Erythroblast (primary cell): Measurements from ENCODE around the gene PRPF39.
A peak's percentile ranks its signal among the peaks of the same experiment; 100 is the strongest.
"Not testable (repeated sequence)": the region's sequence is repeated elsewhere in the genome, so short reads cannot be mapped to it uniquely, and the experiment has no call there.

Source experiments
- DNase-seq, 2 experiments: peaks; one replicate each; lab custom pipeline; 2025; lab: John Stamatoyannopoulos, UW
- GATA1 ChIP-seq: IDR thresholded peaks from 2 replicates; pipeline ENCODE4 v1.6.1; 2011; ENCODE audit warnings: low read depth, mild to moderate bottlenecking, control low read depth, low read length, moderate library complexity
- POLR2A ChIP-seq: IDR thresholded peaks from 2 replicates; pipeline ENCODE4 v1.6.1; 2011; ENCODE audit warnings: mild to moderate bottlenecking, low read length

PRPF39 gene

GRCh38 chr14:45066667-45067066 is 17.2 kb upstream of the PRPF39 start:
- TF ChIP-seq GATA1 (no peak), POLR2A (no peak)
- DNase-seq, result no peak

DNA sequence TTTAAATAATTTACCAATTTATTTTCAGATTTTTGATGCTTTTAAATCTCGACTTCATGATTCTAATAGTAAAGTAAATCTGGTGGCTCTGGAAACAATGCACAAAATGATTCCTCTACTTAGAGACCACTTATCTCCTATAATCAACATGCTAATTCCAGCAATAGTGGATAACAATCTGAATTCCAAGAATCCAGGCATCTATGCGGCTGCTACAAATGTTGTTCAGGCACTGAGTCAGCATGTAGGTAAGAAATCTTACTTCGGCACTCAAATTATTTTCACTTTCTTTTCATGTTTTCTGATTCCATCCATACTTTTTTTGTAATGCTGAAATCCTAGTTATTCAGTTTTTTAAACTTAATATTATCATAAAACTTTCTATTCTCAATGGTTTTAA is 15.5 kb upstream of the PRPF39 start:
- DNase-seq, result peak in 1 of 2 experiments; percentile 3
- TF ChIP-seq POLR2A, result no peak
- TF ChIP-seq GATA1, result no peak

DNA sequence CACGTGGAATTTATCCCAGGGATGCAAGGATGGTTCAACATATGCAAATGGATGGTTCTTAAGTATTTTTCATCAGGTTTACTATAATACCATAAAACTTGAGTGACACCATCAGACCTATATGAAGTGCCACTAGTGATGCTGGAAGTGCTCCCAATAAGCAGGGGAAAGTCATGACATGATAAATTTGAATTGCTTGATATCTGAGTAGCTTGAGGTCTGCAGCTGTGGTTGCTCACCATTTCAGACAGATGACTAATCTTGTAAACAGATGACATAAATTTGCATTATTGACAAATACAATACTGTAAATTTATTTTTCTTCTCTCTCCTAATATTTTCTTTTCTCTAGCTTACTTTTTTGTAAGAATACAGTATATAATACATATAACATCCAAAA is 13.7 kb upstream of the PRPF39 start:
- peak; percentile 15 to 18 for DNase-seq
- TF ChIP-seq GATA1 (no peak), POLR2A (no peak)

DNA sequence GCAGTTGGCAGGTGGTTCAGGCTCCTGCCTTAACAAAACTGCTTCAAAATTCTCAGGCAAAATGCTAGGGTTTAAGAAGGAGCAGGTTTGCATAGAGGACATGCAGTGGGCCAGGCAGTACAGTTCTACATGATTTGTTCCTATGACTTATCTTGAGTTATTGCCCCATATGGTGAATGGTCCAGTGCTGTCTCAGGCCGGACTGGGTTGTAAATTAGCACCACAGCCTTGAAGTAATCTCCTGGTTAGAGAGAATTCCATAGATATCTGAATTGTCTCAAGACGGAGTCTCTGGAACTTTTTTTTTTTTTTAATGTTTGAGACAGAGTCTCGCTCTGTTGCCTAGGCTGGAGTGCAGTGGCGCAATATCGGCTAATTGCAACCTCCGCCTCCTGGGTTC is 11.8 kb upstream of the PRPF39 start:
- no peak for TF ChIP-seq GATA1
- TF ChIP-seq POLR2A, result no peak
- DNase-seq, result no peak

- no peak for DNase-seq
- no peak for TF ChIP-seq GATA1
- TF ChIP-seq POLR2A, result no peak
Measured at GRCh38 chr14:45073231-45073879, 10.6 kb upstream of the PRPF39 start.

DNA sequence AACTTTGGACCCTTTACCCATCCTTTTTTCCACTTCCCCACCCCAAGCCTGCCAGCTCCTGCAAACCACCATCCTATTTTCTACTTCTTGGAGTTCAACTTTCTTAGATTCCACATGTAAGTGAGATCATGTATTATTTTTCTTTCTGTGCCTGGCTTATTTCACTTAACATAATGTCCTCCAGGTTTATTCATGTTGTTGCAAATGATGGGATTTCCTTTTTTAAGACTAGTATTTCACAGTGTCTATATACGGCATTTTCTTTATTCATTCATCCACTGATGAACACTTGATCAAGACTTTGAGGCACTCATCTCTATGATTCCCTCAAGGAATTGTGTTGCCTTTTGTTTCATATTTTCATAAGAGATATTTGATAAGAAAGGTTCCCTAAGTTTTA is 5.6 kb upstream of the PRPF39 start:
- TF ChIP-seq GATA1 (no peak), POLR2A (no peak)
- DNase-seq, result no peak

- not testable (repeated sequence) for DNase-seq
Measured at GRCh38 chr14:45080416-45080968, 3.4 kb upstream of the PRPF39 start.

DNA sequence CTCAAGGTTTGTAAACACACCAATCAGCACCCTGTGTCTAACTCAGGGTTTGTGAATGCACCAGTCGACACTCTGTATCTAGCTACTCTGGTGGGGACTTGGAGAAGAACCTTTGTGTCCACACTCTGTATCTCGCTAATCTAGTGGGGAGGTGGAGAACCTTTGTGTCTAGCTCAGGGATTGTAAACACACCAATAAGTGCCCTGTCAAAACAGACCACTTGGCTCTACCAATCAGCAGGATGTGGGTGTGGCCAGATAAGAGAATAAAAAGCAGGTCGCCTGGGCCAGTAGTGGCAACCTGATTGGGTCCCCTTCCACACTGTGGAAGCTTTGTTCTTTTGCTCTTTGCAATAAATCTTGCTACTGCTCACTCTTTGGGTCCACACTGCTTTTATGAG is 2.8 kb upstream of the PRPF39 start:
- not testable (repeated sequence) for DNase-seq

DNA sequence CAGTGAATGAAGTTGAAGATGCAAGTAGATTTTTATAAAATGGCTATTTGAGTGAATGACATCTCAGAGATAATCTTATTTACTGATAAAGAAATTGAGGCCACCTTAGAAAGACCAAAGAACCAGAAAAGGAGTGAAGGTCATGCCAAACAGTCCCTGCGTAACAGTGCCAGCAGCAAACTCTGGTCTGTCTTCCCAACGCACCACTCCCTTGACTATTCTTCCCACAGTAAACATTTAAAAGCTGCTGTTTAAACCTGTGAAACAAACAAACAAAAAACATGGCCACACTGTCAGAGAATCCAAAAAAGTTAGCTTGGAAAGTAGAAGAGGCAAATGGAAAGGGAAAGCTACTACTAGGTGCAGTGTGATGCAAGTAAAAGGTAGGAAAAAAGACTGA is 1.5 kb upstream of the PRPF39 start:
- TF ChIP-seq POLR2A, result no peak
- TF ChIP-seq GATA1, result no peak
- no peak for DNase-seq

GRCh38 chr14:45083617-45083975 is 320 bp upstream of the PRPF39 start:
- TF ChIP-seq POLR2A (no peak), GATA1 (no peak)
- DNase-seq, result no peak

DNA sequence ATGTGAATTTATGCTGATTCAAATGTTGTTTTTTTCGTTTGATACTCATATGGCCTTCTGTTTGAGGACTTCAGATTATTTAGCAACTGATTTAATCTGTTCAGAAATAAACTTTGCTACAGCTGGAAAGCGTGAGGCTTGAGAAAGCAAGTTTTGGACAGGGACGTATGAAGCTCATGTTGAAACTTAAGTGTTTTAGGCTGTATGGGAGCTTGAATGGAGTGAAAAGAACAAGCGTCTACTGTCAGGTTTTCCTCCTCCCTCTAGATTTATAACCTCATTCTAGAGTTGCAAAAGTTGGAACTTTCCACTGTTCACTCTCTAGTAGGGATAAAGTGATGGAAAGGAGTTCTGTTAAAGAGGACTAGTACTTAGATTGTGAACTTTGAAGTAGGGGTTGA is 1.0 kb downstream of the PRPF39 start:
- TF ChIP-seq POLR2A, result no peak
- TF ChIP-seq GATA1, result no peak
- peak; percentile 33 to 49 for DNase-seq

DNA sequence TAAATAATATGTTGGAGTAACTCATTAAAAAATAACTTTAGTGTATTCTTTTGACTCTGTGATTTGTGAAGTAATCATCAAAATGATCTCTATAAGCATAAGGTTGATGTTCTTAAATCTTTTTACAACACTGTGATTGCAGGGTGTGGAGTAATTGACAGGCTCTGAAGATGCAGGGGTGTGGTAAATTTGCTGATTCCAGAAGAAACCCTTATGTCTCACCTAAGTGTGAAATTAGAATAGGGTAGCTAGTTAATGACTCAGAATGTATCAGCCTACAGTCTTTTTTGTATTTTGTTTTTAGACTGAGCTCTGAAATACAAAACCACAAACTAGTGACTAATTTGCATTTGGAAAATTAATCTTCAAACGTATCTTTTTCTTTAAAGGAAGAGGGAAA is 5.9 kb downstream of the PRPF39 start:
- DNase-seq, result no peak
- TF ChIP-seq POLR2A (no peak), GATA1 (no peak)

GRCh38 chr14:45091710-45092109 is 7.8 kb downstream of the PRPF39 start:
- TF ChIP-seq GATA1 (no peak), POLR2A (no peak)
- DNase-seq, result no peak

DNA sequence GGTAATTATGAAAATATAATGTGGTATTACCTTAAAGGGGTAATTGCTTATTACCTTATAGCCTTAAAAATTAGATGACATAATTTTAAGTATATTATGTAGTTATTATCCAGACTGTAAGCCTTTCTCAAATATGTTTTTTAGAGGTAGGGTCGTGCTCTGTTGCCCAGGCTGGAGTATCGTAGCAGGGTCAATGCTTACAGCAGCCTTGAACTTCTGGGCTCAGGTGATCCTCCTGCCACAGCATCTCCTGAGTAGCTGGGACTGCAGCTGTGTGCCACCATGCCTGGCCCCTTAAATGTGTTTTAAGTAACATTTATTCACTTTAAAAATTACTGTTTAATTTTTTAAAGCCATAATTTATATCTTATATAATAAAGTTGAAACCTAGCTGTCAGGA is 10.4 kb downstream of the PRPF39 start:
- TF ChIP-seq GATA1 (no peak), POLR2A (no peak)
- no peak for DNase-seq

GRCh38 chr14:45095143-45095542 is 11.2 kb downstream of the PRPF39 start:
- TF ChIP-seq POLR2A (no peak), GATA1 (no peak)
- DNase-seq, result no peak
